Measurements from ENCODE around the gene PASD1. TPM values are rescaled to one million over a fixed set of nuclear protein-coding genes. Genes with fewer than 3 reads are reported as not detected.
"Not testable (repeated sequence)": the region's sequence is repeated elsewhere in the genome, so short reads cannot be mapped to it uniquely, and the experiment has no call there.

The PASD1 gene
- total RNA-seq, 1 donor from 2014 or later: not detected

GRCh38 chrX:151609222-151609621, 45.7 kb downstream of the PASD1 start:
- intact Hi-C loops (cut with DNase I): no loop called here

GRCh38 chrX:151621422-151621821, 57.9 kb downstream of the PASD1 start:
- intact Hi-C loops (cut with DNase I): no loop called here
- DNase-seq (ENCODE audit: low spot score): no peak

More at GRCh38 chrX:151609222-151609621, 45.7 kb downstream of the PASD1 start:
- no peak for DNase-seq (ENCODE audit: low spot score)

DNA sequence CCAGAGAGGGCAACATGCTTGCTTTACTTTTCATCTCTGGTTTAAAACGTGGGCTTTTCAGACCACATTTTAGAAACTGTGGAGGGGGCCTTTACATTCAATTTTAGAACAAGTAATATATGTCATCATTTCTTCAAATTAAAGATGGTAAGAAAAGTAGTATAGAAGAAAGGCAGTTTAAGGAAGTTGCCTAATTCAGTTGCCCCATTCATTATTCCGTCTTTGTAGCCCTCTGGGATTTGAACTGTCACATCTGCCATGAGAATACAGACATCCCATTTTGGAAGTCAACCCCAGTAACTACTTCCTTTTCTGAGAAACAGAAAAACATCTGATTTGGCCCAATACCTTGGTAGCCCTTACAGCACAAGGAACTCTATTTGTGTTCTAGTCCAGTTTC, 61.2 kb downstream of the PASD1 start:
- no peak for DNase-seq (ENCODE audit: low spot score)
- intact Hi-C loops (cut with DNase I): no loop called here

- DNase-seq (ENCODE audit: low spot score): no peak
- intact Hi-C loops (cut with DNase I): no loop called here
Measured at GRCh38 chrX:151631822-151632221, 68.3 kb downstream of the PASD1 start.

GRCh38 chrX:151633157-151633556, 69.7 kb downstream of the PASD1 start:
- intact Hi-C loops (cut with DNase I): no loop called here

DNA sequence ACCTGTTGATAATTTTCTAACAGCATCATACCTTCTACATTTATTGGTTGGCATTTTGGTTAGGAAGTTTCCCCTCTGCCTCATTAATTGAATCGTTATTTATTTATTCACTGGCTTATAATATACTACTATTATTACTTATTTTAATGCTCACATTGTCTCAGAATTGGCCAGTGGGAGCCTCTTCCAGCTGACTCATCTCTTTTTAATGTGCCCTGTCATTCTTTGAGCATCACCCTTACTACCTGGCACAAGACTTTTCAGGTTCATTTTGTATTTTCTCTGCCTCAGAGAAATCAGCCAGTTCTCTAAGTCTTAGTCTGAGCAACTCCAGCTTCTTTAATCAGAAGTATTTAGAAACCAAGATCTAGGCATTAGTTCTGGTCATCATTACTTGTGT, 71.5 kb downstream of the PASD1 start:
- no peak for DNase-seq (ENCODE audit: low spot score)
- intact Hi-C loops (cut with DNase I): no loop called here

More at GRCh38 chrX:151633157-151633556, 69.7 kb downstream of the PASD1 start:
- DNase-seq (ENCODE audit: low spot score): no peak

DNA sequence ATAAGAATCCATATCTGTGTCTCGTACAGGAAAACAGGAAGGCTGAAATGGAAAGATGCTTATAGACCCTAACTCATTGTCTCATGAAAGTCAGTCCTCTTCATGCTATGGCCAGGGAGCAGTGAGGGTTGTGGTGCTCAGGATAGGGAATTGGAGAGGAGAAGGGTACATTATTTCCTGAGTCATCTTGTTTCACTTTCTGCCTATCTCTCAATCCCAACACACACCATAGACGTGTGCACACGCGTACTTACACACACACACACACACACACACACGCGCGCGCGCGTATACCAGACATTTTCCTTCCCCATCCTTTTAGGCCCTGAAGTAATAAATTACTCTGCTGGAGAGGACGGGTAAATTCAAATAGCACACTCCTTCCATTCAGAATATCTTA, 78.1 kb downstream of the PASD1 start:
- intact Hi-C loops (cut with DNase I): no loop called here
- no peak for DNase-seq (ENCODE audit: low spot score)

GRCh38 chrX:151675121-151675746, 111.8 kb downstream of the PASD1 start:
- no peak for DNase-seq (ENCODE audit: low spot score)
- intact Hi-C loops (cut with DNase I): no loop called here

DNA sequence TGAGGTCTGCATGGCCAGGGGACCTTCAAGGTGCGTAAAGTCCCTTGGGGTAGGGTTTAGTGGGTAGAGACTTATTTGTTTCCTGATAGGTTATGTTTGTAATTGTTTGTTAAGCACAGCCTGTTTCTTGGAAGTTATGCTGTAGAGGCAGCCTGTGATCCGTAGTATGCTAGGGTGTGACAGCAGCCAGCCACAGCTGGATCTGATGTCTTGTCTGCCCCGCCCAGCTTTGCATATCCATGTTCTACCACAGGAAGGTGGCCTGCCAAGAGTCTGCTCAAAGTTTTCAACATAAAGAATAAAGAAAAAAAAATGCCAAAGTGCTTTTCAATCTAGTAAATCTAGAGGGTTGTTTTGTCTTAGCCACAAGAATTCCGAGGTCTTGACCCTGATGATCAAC, 112.7 kb downstream of the PASD1 start:
- intact Hi-C loops (cut with DNase I): no loop called here

DNA sequence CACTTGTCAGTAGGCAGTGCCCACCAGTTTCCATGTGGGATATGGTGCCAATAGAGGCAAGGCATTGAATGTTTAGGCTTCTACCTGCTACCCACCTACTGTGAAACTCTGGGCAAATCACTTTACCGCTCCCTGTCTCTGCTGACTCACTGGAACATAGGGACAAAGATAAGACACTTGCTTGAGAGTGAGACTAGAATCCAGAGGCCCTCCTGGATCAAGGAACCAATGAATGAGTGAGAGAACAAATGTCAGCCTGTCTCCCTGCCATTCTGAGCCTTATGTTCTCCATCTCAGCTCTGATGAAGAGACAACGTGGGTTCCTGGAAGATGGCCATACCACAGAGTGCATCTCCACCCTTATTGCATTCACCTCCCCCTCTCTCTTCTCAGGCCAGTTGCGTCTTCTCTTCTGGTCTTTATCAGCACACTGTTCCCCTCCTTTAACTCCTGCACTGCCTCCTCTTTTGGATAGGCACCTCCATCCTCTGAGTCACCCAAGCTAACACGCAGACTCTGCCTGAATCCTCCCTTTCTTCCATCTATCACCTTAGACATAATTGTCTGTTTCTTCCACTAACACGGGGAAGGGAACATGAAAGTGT, 116.4 kb downstream of the PASD1 start:
- no peak for DNase-seq (ENCODE audit: low spot score)
- intact Hi-C loops (cut with DNase I): loop anchor here (2.0 kb wide), 1 partner anchor 529 kb away; no protein-coding TSS in a partner anchor

More for the DNA sequence above, 112.7 kb downstream of the PASD1 start:
- no peak for DNase-seq (ENCODE audit: low spot score)

DNA sequence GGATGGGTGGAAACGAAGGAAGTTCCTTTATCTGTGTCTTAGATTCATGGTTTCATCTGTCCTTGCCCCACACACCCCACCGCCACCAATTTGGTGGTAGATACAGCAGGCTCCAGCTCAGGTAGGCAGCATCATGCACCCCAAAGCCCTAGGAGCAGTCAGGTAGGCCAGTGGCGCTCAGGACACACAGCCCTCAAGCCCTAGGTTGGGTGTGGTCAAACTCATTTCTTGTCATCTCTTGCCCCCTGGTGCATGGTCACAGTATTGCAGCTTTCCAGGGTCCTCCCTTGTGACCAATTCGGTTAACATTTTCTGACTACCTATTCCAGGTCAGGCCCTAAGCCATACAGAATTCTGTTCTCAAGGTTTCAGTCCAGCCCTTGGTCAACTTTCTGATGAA, 117.3 kb downstream of the PASD1 start:
- DNase-seq (ENCODE audit: low spot score): no peak
- intact Hi-C loops (cut with DNase I): loop anchor here (2.0 kb wide), 1 partner anchor 530 kb away; no protein-coding TSS in a partner anchor

- peak; percentile 53 for DNase-seq (ENCODE audit: low spot score)
- intact Hi-C loops (cut with DNase I): no loop called here
Measured at GRCh38 chrX:151687635-151688034, 124.2 kb downstream of the PASD1 start.

GRCh38 chrX:151688695-151689094, 125.2 kb downstream of the PASD1 start:
- intact Hi-C loops (cut with DNase I): no loop called here

DNA sequence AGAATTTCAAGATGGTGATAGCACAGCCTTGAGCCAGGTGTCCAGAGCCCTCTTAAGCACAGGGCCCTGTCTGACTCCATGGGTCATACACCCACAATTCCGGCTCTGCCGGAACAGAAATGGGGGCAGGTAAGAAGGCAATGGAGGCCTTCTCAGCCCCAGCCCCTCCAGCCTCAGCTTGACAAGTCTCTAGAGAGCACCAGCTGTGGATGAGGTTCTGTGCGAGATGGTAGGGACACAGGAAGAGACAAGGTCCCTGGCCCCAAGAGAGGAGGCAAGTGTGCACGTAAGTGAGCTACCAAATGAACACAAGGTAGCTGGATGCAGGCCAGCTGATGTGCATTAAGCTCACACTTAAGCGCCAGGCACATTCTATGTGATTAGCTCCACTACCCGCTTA, 129.3 kb downstream of the PASD1 start:
- intact Hi-C loops (cut with DNase I): no loop called here
- peak; percentile 46 for DNase-seq (ENCODE audit: low spot score)

More at GRCh38 chrX:151688695-151689094, 125.2 kb downstream of the PASD1 start:
- DNase-seq (ENCODE audit: low spot score): peak; percentile 17

DNA sequence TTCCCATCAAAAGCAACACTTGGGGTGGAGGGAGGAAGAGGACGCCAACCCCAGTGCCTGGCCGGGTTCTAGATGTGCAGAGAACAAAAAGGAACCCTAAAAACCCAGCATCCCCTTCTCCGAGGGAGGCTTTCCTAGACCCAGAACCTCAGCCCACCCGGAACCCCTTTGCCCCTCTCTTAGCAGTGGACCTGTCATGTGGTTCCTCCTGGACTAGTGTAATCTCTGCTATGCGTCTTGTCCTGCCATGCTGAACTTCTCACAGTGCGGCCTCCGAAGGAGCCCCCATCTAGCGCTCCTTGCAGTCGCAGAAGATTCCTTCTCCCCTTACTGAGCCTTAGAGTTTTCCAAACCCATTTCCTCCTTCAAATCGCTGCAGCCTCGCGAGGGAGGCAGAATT, 130.6 kb downstream of the PASD1 start:
- no peak for DNase-seq (ENCODE audit: low spot score)
- intact Hi-C loops (cut with DNase I): no loop called here

DNA sequence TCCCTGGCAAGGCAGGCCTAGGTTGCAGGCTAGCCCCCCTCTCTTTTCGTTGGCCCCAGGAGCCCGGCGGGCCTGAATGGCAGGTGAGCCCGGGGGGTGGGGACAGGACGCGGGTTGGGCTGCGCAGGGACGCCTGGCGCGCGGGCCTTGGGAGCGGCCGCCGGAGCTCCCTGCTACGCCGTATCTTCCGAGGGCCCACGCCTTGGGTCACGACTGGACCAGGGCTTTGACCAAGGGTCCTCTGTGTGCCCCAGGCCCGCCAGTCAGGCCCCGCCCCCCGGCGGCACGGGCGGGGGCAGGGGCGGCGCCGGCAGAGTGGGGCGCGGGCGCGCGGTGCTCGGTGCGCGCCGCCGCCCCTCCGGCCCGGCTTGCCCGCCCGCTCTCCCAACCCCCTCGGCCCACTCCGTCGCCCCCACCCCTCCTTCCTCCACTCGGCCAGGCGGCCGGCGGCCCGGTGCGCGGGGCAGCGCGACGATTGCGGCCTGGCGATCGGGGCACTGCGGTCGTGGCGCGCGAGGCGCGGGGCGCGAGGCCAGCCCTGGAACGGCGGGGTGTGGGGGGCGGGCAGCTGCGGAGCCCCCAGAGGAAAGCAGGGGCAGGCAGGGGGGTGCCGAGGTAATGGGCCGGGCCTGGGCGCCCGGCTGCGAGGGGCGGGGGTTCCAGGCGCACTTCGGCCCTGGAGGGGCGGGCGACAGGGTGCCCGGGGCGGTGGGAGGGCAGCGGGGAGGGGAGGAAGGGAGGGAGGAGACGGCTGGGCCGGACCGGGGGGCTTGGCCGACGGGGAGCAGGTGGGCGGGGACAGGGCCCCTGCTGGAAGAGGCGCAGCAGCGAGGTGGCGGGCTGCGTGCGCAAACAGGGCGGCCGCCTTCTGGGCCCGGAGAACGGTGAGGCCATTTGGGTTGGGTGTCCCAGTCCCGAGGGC, 131.4 kb downstream of the PASD1 start, which contains the start of gene PRRG3:
TSS of gene PRRG3 (plus strand) at position 798 of the 922 bp plus-strand sequence. CDS start 3,357 bp downstream, outside the sequence.
- intact Hi-C loops (cut with DNase I): no loop called here
- no peak for DNase-seq (ENCODE audit: low spot score)

DNA sequence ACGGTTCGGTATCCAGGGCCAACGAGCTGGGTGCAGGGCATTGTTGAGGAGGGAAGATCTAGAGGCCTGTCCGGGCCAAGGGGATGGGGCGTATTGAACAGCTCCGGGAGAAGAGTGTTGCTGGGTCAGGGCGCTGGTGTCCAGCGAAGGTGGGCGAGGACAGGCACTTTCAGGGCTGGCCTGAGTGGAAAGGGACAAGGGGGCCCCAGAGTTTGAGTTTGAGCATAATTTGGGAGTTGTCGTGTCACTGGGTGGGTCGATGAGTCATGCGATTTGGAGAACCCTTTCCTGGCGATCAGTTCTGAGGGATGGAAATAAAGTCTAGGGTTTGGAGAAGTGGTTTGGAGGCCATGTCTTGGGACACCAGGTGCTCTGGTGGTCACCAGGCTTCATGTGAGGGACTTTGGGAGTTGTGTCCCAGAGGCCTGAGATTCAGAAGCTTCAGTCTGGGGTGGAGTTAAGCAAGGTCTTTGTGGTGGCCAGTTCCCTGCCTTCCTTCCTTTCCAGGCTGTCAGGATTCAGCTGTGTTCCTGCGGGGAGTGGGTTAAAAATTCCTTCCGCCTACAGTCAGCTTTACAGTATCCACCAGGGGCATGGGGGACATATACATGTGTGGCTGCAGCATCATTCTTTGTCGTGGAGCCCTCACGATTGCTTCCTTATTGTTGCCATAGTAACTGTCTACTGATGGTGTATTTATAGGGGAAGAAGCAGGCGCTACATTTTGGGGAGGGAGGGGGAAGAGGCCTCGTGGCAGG, 132.3 kb downstream of the PASD1 start:
- intact Hi-C loops (cut with DNase I): no loop called here

DNA sequence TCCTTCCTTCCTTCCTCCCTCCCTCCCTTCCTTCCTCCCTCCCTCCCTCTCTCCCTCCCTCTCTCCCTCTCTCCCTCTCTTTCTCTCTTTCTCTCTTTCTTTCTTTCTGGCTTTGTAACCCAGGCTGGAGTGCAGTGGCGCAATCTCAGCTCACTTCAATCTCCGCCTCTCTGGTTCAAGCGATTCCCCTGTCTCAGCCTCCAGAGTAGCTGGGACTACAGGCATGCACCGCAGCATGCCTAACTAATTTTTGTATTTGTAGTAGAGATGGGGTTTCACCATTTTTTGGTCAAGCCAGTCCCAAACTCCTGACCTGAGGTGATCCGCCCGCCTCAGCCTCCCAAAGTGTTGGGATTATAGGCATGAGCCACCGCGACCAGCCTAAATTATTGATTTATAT, 133.6 kb downstream of the PASD1 start:
- DNase-seq (ENCODE audit: low spot score): peak; percentile 24
- intact Hi-C loops (cut with DNase I): not testable (repeated sequence)

More for the DNA sequence above, 132.3 kb downstream of the PASD1 start:
- peak; percentile 73 for DNase-seq (ENCODE audit: low spot score)

GRCh38 chrX:151697522-151697921, 134.0 kb downstream of the PASD1 start:
- peak; percentile 33 for DNase-seq (ENCODE audit: low spot score)
- intact Hi-C loops (cut with DNase I): no loop called here

All from cardiac septum (tissue), 1 donor.